Measurements from ENCODE around the gene RAB31.

DNA sequence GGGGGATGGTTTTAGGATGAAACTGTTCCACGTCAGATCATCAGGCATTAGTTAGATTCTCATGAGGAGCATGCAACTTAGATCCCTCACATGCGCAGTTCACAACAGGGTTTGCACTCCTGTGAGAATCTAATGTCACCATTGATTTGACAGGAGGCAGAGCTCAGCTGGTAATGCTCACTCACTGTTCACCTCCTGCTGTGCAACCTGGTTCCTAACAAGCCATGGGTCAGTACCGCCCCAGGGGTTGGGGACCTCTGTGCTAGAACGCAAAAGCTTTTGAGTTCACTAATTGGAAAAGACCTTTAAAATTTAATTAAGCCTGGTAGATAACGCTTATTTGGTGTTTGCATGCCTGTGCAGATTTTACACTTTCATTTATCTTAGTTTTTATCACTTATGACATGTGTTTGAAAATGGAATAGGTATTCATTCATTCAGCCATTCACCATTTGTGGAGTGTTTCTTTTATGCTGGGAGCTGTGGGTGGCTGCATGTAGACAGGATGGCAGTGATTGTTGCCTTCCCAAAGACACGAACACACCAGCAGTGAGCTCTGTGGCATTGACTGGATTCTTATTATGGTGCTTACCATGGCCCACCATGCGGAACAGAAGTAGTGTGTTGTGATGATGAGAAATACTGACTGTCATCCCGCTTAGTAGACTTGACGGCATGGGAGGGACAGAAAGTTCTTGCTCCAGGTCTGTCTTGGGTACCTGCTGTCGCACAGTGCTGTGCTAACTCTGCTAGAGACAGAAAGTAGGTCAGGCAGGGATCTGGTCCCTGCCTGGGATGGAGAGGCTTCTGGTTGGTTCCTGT, 6.4 kb downstream of the RAB31 start:
- TF ChIP-seq ZNF311 (tag by site-specific recombination; IDR thresholded peaks at IDR 0.05; ENCODE audit: borderline replicate concordance): no peak
- TF ChIP-seq, protein P1, sequence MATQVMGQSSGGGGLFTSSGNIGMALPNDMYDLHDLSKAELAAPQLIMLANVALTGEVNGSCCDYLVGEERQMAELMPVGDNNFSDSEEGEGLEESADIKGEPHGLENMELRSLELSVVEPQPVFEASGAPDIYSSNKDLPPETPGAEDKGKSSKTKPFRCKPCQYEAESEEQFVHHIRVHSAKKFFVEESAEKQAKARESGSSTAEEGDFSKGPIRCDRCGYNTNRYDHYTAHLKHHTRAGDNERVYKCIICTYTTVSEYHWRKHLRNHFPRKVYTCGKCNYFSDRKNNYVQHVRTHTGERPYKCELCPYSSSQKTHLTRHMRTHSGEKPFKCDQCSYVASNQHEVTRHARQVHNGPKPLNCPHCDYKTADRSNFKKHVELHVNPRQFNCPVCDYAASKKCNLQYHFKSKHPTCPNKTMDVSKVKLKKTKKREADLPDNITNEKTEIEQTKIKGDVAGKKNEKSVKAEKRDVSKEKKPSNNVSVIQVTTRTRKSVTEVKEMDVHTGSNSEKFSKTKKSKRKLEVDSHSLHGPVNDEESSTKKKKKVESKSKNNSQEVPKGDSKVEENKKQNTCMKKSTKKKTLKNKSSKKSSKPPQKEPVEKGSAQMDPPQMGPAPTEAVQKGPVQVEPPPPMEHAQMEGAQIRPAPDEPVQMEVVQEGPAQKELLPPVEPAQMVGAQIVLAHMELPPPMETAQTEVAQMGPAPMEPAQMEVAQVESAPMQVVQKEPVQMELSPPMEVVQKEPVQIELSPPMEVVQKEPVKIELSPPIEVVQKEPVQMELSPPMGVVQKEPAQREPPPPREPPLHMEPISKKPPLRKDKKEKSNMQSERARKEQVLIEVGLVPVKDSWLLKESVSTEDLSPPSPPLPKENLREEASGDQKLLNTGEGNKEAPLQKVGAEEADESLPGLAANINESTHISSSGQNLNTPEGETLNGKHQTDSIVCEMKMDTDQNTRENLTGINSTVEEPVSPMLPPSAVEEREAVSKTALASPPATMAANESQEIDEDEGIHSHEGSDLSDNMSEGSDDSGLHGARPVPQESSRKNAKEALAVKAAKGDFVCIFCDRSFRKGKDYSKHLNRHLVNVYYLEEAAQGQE (tag by site-specific recombination; IDR thresholded peaks at IDR 0.05): no peak
- TF ChIP-seq, protein P2, sequence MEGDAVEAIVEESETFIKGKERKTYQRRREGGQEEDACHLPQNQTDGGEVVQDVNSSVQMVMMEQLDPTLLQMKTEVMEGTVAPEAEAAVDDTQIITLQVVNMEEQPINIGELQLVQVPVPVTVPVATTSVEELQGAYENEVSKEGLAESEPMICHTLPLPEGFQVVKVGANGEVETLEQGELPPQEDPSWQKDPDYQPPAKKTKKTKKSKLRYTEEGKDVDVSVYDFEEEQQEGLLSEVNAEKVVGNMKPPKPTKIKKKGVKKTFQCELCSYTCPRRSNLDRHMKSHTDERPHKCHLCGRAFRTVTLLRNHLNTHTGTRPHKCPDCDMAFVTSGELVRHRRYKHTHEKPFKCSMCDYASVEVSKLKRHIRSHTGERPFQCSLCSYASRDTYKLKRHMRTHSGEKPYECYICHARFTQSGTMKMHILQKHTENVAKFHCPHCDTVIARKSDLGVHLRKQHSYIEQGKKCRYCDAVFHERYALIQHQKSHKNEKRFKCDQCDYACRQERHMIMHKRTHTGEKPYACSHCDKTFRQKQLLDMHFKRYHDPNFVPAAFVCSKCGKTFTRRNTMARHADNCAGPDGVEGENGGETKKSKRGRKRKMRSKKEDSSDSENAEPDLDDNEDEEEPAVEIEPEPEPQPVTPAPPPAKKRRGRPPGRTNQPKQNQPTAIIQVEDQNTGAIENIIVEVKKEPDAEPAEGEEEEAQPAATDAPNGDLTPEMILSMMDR (tag by site-specific recombination; IDR thresholded peaks at IDR 0.05): no peak
- no peak for TF ChIP-seq ZNF76 (tag by site-specific recombination; IDR thresholded peaks at IDR 0.05; ENCODE audit: borderline replicate concordance, low read depth)
- TF ChIP-seq ZNF324 (tag by site-specific recombination; IDR thresholded peaks at IDR 0.05): no peak
- no peak for TF ChIP-seq ZNF155 (tag by site-specific recombination; IDR thresholded peaks at IDR 0.05)
- no peak for TF ChIP-seq ZNF274 (IDR thresholded peaks at IDR 0.05; ENCODE audit: low read length)
- TF ChIP-seq ZNF274 (tag by site-specific recombination; IDR thresholded peaks at IDR 0.05; ENCODE audit: borderline replicate concordance): no peak
- no peak for TF ChIP-seq PRDM1 (tag by site-specific recombination; IDR thresholded peaks at IDR 0.05)
